Endothelial cell of umbilical vein (primary cell): ENCODE measurements around the gene ATP1B4. TPM values are rescaled to one million over a fixed set of nuclear protein-coding genes. Genes with fewer than 3 reads are reported as not detected.

ENCODE experiments used
- BruUV-seq: library from RNA; stranded (reverse); fragments of 400-500 nt; replicated peaks from 2 replicates; lab custom pipeline; 2021; lab: Mats Ljungman, UMichigan
- CTCF ChIA-PET: fragments of 300-600, 350-600 bp; sonication (Branson Sonifier 250); formaldehyde crosslinking; loops from one replicate; lab custom pipeline; 2021; ENCODE audit warnings: antibody characterized with exemption, inconsistent platforms; lab: Charles Lee
- POLR2A ChIA-PET: fragments of 300-600, 350-600 bp; sonication (Branson Sonifier 250); formaldehyde crosslinking; loops from one replicate; lab custom pipeline; 2021; ENCODE audit warnings: antibody characterized with exemption, inconsistent platforms; lab: Charles Lee
- DNase-seq: peaks from one replicate; pipeline ENCODE4 v3.0.0-alpha.2; 2011; ENCODE audit warnings: low read depth, low spot score
- FAIRE-seq: peaks from 2 replicates; lab custom pipeline; 2011; peaks lifted over from hg19 to GRCh38; lab: Jason Lieb, UNC
- H2AFZ ChIP-seq: 2 replicates; pipeline ENCODE4 v1.6.0; 2012; ENCODE audit warnings: low read depth, low read length, control low read depth, inconsistent platforms
- H3K27ac ChIP-seq: 2 replicates; pipeline ENCODE4 v1.5.1; 2011; ENCODE audit warnings: low read depth, mild to moderate bottlenecking, control low read depth, low read length, moderate library complexity; ENCODE audit not compliant: insufficient read depth
- H3K27me3 ChIP-seq, 2 experiments: 2 replicates each; pipeline versions ENCODE4 v1.6.0 to v1.6.1; 2011; ENCODE audit warnings: low read length in 2 of 2, mixed read lengths in 1 of 2; ENCODE audit not compliant: control insufficient read depth in 2 of 2, insufficient read depth in 2 of 2
- H3K36me3 ChIP-seq, 2 experiments: 2 replicates in 1 of 2; 3 replicates in 1 of 2; pipeline ENCODE4 v1.5.1; 2011; ENCODE audit warnings: low read length in 2 of 2, mild to moderate bottlenecking in 1 of 2, moderate library complexity in 1 of 2; ENCODE audit not compliant: control insufficient read depth in 2 of 2, insufficient read depth in 2 of 2; ENCODE audit errors: extremely low read depth in 1 of 2
- H3K4me1 ChIP-seq: 3 replicates; pipeline ENCODE4 v1.5.1; 2011; ENCODE audit warnings: mild to moderate bottlenecking, low read length; ENCODE audit not compliant: control insufficient read depth, insufficient read depth; ENCODE audit errors: extremely low read depth
- H3K4me2 ChIP-seq: 2 replicates; pipeline ENCODE4 v1.6.1; 2011; ENCODE audit warnings: low read length, control low read depth, mixed read lengths; ENCODE audit not compliant: insufficient read depth
- H3K4me3 ChIP-seq, 3 experiments: fragments of 200-600 bp in 1 of 3; sonication (generic), shearing (Covaris generic) in 1 of 3; replicated peaks in 1 of 3; 2 replicates each; pipeline ENCODE4 v1.5.1; 2011 to 2016; ENCODE audit warnings: control low read depth in 3 of 3, low read length in 3 of 3, mild to moderate bottlenecking in 2 of 3, inconsistent platforms in 1 of 3, low read depth in 1 of 3, moderate library complexity in 1 of 3; ENCODE audit not compliant: insufficient read depth in 1 of 3
- H3K79me2 ChIP-seq: 2 replicates; pipeline ENCODE4 v1.6.0; 2012; ENCODE audit warnings: low read length, inconsistent platforms; ENCODE audit not compliant: control insufficient read depth, insufficient read depth
- H3K9ac ChIP-seq: replicated peaks from 2 replicates; pipeline ENCODE3; 2011; ENCODE audit warnings: low read length, control low read depth; ENCODE audit not compliant: insufficient read depth; ENCODE audit errors: extremely low read depth
- H3K9me1 ChIP-seq: replicated peaks from 3 replicates; pipeline ENCODE4 v1.6.0; 2011; ENCODE audit warnings: mild to moderate bottlenecking, low read length; ENCODE audit not compliant: control insufficient read depth, insufficient read depth; ENCODE audit errors: extremely low read depth
- H3K9me3 ChIP-seq: replicated peaks from 2 replicates; pipeline ENCODE4 v1.5.1; 2012; ENCODE audit warnings: low read length, inconsistent platforms; ENCODE audit not compliant: control insufficient read depth, insufficient read depth
- H4K20me1 ChIP-seq: replicated peaks from 2 replicates; pipeline ENCODE3; 2011; ENCODE audit warnings: mild to moderate bottlenecking, low read length; ENCODE audit not compliant: control insufficient read depth, insufficient read depth; ENCODE audit errors: extremely low read depth
- EZH2 ChIP-seq: IDR thresholded peaks from 2 replicates; pipeline ENCODE4 v1.6.1; 2012; ENCODE audit warnings: borderline replicate concordance, low read depth, mild to moderate bottlenecking, moderate library complexity, low read length, inconsistent platforms; ENCODE audit not compliant: severe bottlenecking
- FOS ChIP-seq: IDR thresholded peaks from 2 replicates; pipeline ENCODE4 v1.6.1; 2011; ENCODE audit warnings: mild to moderate bottlenecking, low read length, moderate library complexity, borderline replicate concordance; ENCODE audit not compliant: insufficient read depth
- GATA2 ChIP-seq: IDR thresholded peaks from 2 replicates; pipeline ENCODE4 v1.7.0; 2011; ENCODE audit warnings: low read depth, mild to moderate bottlenecking, moderate library complexity, mixed read lengths, low read length; ENCODE audit not compliant: insufficient read length, insufficient read depth
- JUN ChIP-seq: IDR thresholded peaks from 2 replicates; pipeline ENCODE4 v1.6.1; 2011; ENCODE audit warnings: borderline replicate concordance, low read depth; ENCODE audit not compliant: insufficient read length, insufficient read depth
- MYC ChIP-seq: IDR thresholded peaks from one replicate; pipeline ENCODE4 v1.6.1; 2011; ENCODE audit warnings: mild to moderate bottlenecking, low read depth, low read length
- POLR2A ChIP-seq: IDR thresholded peaks from 2 replicates; pipeline ENCODE4 v1.6.1; 2012; ENCODE audit warnings: low read depth, mild to moderate bottlenecking, control low read depth, low read length
- POLR2AphosphoS5 ChIP-seq: IDR thresholded peaks from 2 replicates; pipeline ENCODE4 v1.6.1; 2012; ENCODE audit warnings: low read depth, mild to moderate bottlenecking, control low read depth, low read length, moderate library complexity; ENCODE audit not compliant: insufficient read depth
- dilution Hi-C: fragments of 300-500 bp; cut with MboI; formaldehyde crosslinking; loops from one replicate; pipeline ENCODE4 v1.15.0; 2019; ENCODE audit warnings: low sequenced_read_pairs; ENCODE audit not compliant: extremely low pct_ligation_motif_present
- intact Hi-C: fragments of 100-400 bp; cut with micrococcal nuclease; formaldehyde crosslinking; loops from one replicate; pipeline ENCODE4 v1.10.0; 2022
- polyA plus RNA-seq, 4 experiments: library from polyadenylated mRNA; depleted of rRNA in 3 of 4; stranded (reverse) in 3 of 4; unstranded in 1 of 4; fragments of >200 nt; gene quantifications; 2 replicates each; pipeline versions ENCODE4 v1.2.1 to v1.2.3, GENCODE V29; 2011 to 2012; ENCODE audit warnings: missing spikeins in 1 of 4
- total RNA-seq: library from RNA; stranded (reverse); gene quantifications from 2 replicates; pipeline ENCODE4 v1.2.3, GENCODE V29; 2021
- TF ChIP-seq, protein P1 (sequence below), 2 donors: IDR thresholded peaks; 1 replicate in 1 of 2; 2 replicates in 1 of 2; pipeline ENCODE4 v1.5.1; 2011; ENCODE audit warnings: low read length in 2 of 2, mild to moderate bottlenecking in 2 of 2, moderate library complexity in 2 of 2, control low read depth in 1 of 2, inconsistent platforms in 1 of 2, low read depth in 1 of 2; ENCODE audit not compliant: insufficient read depth in 1 of 2; ENCODE audit errors: extremely low read depth in 1 of 2
- TF ChIP-seq, protein P2 (sequence below): IDR thresholded peaks from 2 replicates; pipeline ENCODE4 v1.6.1; 2011; ENCODE audit not compliant: insufficient read depth, insufficient read length

ATP1B4 gene
- total and polyA plus RNA-seq, 2 donors (not counting 3 experiments of a cell fraction or from before 2014, with no cell fraction given), result not detected

DNA sequence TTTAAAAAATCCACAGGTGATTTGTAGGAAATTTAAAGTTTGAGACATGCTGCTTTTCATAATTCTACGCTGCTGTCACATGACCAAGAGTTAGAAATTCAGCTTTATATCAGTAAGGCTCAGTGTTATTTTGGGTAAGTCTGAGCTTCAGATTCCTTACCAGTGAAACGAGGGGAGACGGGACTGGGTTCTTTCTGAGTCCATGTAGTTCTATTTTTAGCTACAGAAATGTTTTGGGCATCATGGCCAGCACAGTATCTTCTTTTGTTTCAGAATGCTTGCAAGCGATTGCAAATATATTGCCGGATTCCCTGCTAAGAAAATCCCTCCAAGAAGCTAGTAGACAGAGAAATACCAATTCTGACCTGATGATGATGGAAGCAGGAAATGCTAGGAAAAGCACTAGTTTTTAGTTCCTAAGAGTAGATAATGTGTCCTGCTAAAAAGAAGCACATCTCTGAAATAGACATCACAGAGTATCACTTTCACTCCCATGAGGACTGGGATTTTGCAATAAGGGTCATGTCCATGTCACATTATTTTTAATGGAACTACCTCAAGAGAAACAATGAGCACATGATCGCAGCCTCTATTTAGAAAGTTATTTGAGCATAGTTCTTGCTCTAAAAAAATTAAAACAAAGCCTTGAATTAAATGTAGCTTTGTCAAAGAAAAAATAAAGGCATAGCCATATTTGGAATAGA is 10.9 kb downstream of the ATP1B4 start:
- no peak for DNase-seq
- H2AFZ ChIP-seq, result no peak overlapping the region
- CTCF ChIA-PET, result interaction anchor here (1.1 to 1.5 kb wide), 3 partner anchors 8 to 79 kb away, joined by 3 to 5 read pairs (median 4); no protein-coding TSS in a partner anchor
- dilution Hi-C loops (no loop called here), intact Hi-C loops (no loop called here)
- no peak overlapping the region for H3K9ac ChIP-seq
- BruUV-seq, result no TSS peak
- no peak overlapping the region for H3K4me2 ChIP-seq
- TF ChIP-seq MYC (no peak), GATA2 (no peak), JUN (no peak), EZH2 (no peak), POLR2AphosphoS5 (no peak), POLR2A (no peak), FOS (no peak)
- TF ChIP-seq, protein P1, sequence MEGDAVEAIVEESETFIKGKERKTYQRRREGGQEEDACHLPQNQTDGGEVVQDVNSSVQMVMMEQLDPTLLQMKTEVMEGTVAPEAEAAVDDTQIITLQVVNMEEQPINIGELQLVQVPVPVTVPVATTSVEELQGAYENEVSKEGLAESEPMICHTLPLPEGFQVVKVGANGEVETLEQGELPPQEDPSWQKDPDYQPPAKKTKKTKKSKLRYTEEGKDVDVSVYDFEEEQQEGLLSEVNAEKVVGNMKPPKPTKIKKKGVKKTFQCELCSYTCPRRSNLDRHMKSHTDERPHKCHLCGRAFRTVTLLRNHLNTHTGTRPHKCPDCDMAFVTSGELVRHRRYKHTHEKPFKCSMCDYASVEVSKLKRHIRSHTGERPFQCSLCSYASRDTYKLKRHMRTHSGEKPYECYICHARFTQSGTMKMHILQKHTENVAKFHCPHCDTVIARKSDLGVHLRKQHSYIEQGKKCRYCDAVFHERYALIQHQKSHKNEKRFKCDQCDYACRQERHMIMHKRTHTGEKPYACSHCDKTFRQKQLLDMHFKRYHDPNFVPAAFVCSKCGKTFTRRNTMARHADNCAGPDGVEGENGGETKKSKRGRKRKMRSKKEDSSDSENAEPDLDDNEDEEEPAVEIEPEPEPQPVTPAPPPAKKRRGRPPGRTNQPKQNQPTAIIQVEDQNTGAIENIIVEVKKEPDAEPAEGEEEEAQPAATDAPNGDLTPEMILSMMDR (IDR thresholded peaks at IDR 0.05; ENCODE audit: extremely low read depth in 1 of 2, insufficient read depth in 1 of 2, low read depth in 1 of 2, low read length in 2 of 2), result no peak
- TF ChIP-seq, protein P2, sequence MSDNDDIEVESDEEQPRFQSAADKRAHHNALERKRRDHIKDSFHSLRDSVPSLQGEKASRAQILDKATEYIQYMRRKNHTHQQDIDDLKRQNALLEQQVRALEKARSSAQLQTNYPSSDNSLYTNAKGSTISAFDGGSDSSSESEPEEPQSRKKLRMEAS, result no peak
- no peak overlapping the region for H3K27ac ChIP-seq
- H3K9me3 ChIP-seq, result no peaks in the 10 kb centered on the region
- no peak overlapping the region for H3K4me3 ChIP-seq
- POLR2A ChIA-PET, result no interaction called here
- no peaks in the 10 kb centered on the region for H3K9me1 ChIP-seq
- H4K20me1 ChIP-seq, result no peaks in the 10 kb centered on the region
- peaks cover 0 to 3% of the 10 kb centered on the region in 2 experiments for H3K27me3 ChIP-seq
- no peak for FAIRE-seq
- H3K36me3 ChIP-seq, result no peaks in the 10 kb centered on the region
- H3K4me1 ChIP-seq, result no peaks in the 10 kb centered on the region
- no peaks in the 10 kb centered on the region for H3K79me2 ChIP-seq
